Measurements from ENCODE around the gene RAB20.
"Not testable (repeated sequence)": the region's sequence is repeated elsewhere in the genome, so short reads cannot be mapped to it uniquely, and the experiment has no call there.

Gene RAB20

GRCh38 chr13:110490009-110490770 is 71.3 kb downstream of the RAB20 start:
- no peak for DNase-seq (ENCODE audit: low read depth)

GRCh38 chr13:110486880-110487279 is 74.6 kb downstream of the RAB20 start:
- DNase-seq (ENCODE audit: low read depth): not testable (repeated sequence)

GRCh38 chr13:110486061-110486715 is 75.3 kb downstream of the RAB20 start:
- no peak for DNase-seq (ENCODE audit: low read depth)

- no peak for DNase-seq (ENCODE audit: low read depth)
Measured at GRCh38 chr13:110485604-110486003, 75.9 kb downstream of the RAB20 start.

GRCh38 chr13:110484290-110485048 is 77.1 kb downstream of the RAB20 start:
- DNase-seq (ENCODE audit: low read depth): no peak

- DNase-seq (ENCODE audit: low read depth): no peak
Measured at GRCh38 chr13:110483386-110483968, 78.0 kb downstream of the RAB20 start.

- DNase-seq (ENCODE audit: low read depth): no peak
Measured at GRCh38 chr13:110480161-110480560, 81.4 kb downstream of the RAB20 start.

- no peak for DNase-seq (ENCODE audit: low read depth)
Measured at GRCh38 chr13:110479648-110480047, 81.9 kb downstream of the RAB20 start.

- no peak for DNase-seq (ENCODE audit: low read depth)
Measured at GRCh38 chr13:110479215-110479545, 82.3 kb downstream of the RAB20 start.

GRCh38 chr13:110478405-110479214 is 82.9 kb downstream of the RAB20 start:
- no peak for DNase-seq (ENCODE audit: low read depth)

- no peak for DNase-seq (ENCODE audit: low read depth)
Measured at GRCh38 chr13:110477706-110478245, 83.7 kb downstream of the RAB20 start.

- no peak for DNase-seq (ENCODE audit: low read depth)
Measured at GRCh38 chr13:110476220-110476617, 85.3 kb downstream of the RAB20 start.

- DNase-seq (ENCODE audit: low read depth): no peak
Measured at GRCh38 chr13:110475550-110476219, 85.8 kb downstream of the RAB20 start.

GRCh38 chr13:110475117-110475516 is 86.4 kb downstream of the RAB20 start:
- no peak for DNase-seq (ENCODE audit: low read depth)

- no peak for DNase-seq (ENCODE audit: low read depth)
Measured at GRCh38 chr13:110474713-110475112, 86.8 kb downstream of the RAB20 start.

Data from stimulated activated CD8-positive, alpha-beta memory T cell treated with anti-CD3 and anti-CD28 coated beads, Interleukin-12 subunit alpha, Interleukin-12 subunit beta, amount 100 ng/mL, for 4 hours (primary cell).